Stimulated activated CD4-positive, alpha-beta T cell treated with anti-CD3 and anti-CD28 coated beads, Interleukin-1b, Interleukin-23, amount 100 ng/mL, for 24 hours (primary cell): ENCODE data around the gene GDF10.

Experiments used
- DNase-seq, 4 experiments: peaks; one replicate each; pipeline ENCODE4 v3.0.0-alpha.2; 2020; ENCODE audit warnings: low read depth in 4 of 4, low spot score in 1 of 4

The GDF10 gene

GRCh38 chr10:47332371-47332770 lies 32.4 kb downstream of the GDF10 start:
- DNase-seq = no peak

GRCh38 chr10:47332946-47333345 lies 32.9 kb downstream of the GDF10 start:
- no peak for DNase-seq

GRCh38 chr10:47333532-47333931 lies 33.5 kb downstream of the GDF10 start:
- no peak for DNase-seq

GRCh38 chr10:47334466-47335295 lies 34.7 kb downstream of the GDF10 start:
- no peak for DNase-seq

GRCh38 chr10:47335906-47336305 lies 35.9 kb downstream of the GDF10 start:
- no peak for DNase-seq

- DNase-seq = no peak
Observed at GRCh38 chr10:47336387-47337134, 36.6 kb downstream of the GDF10 start.

GRCh38 chr10:47337310-47337709 lies 37.3 kb downstream of the GDF10 start:
- DNase-seq = no peak

- no peak for DNase-seq
Observed at GRCh38 chr10:47339186-47339735, 39.3 kb downstream of the GDF10 start.

GRCh38 chr10:47339759-47340607 lies 40.0 kb downstream of the GDF10 start:
- DNase-seq = no peak

GRCh38 chr10:47340608-47341170 lies 40.7 kb downstream of the GDF10 start:
- DNase-seq = peak; percentile 38 to 59 (median 58)

GRCh38 chr10:47344996-47345870 lies 45.2 kb downstream of the GDF10 start:
- DNase-seq = no peak

- no peak for DNase-seq
Observed at GRCh38 chr10:47346581-47347302, 46.7 kb downstream of the GDF10 start.

GRCh38 chr10:47347303-47347675 lies 47.3 kb downstream of the GDF10 start:
- DNase-seq = no peak

- DNase-seq = no peak
Observed at GRCh38 chr10:47348138-47348651, 48.2 kb downstream of the GDF10 start, which contains the start of gene RBP3. TSS of gene RBP3 (plus strand) at chr10:47348363. CDS start at chr10:47348485, 122 bp downstream.

GRCh38 chr10:47348661-47349470 lies 48.9 kb downstream of the GDF10 start:
- no peak for DNase-seq

- DNase-seq = no peak
Observed at GRCh38 chr10:47349516-47349915, 49.5 kb downstream of the GDF10 start.

GRCh38 chr10:47349941-47350371 lies 50.0 kb downstream of the GDF10 start:
- DNase-seq = no peak
